GM18498 (cell line): ENCODE results near the gene RUBCN.
"Not testable (repeated sequence)": the region's sequence is repeated elsewhere in the genome, so short reads cannot be mapped to it uniquely, and the experiment has no call there.

Source experiments
- ATAC-seq: cut with Tn5 transposase; IDR thresholded peaks from one replicate; pipeline ENCODE4 v1.9.1; 2021; ENCODE audit warnings: mild to moderate bottlenecking, moderate library complexity; ENCODE audit not compliant: unreplicated experiment

RUBCN gene

DNA sequence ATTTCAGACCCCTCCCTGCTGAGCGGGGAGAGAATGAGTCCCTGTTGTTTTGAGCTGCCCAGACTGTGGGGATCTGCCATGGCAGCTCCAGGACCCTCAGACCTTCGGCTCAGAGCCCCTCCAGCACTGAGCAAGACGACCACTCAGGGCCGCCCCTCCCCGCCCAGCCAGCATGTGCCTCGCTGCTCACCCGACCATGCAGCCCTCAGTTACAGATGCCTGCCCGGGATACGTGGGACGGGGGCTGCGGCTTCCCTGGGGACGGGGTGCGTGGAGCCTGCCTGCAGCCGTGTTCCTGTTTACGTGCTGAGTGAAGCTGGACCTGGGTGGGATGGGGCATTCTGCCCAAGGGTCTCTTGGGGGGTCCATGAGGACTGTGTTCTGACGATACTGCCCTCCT is 77.0 kb downstream of the RUBCN start:
- not testable (repeated sequence) for ATAC-seq

DNA sequence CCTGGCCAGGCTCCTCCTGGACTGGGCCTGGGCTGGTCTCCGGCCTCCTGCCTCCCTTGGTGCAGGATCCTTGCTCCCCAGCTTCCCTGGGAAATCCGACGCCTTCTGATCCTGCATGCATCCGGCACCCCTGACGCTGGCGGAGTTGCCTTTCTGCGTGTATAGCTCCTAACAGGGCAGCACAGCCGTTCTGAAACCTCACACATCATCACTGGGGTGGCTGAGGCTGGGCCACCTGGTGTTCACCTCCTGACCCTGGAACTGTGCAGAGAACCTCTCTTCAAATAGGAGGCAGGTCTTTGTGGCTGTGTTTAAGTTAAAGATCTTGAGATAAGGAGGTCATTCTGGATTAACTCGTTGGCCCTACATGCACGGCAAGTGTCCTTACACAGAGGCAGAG is 77.6 kb downstream of the RUBCN start:
- ATAC-seq, result peak; percentile 61

DNA sequence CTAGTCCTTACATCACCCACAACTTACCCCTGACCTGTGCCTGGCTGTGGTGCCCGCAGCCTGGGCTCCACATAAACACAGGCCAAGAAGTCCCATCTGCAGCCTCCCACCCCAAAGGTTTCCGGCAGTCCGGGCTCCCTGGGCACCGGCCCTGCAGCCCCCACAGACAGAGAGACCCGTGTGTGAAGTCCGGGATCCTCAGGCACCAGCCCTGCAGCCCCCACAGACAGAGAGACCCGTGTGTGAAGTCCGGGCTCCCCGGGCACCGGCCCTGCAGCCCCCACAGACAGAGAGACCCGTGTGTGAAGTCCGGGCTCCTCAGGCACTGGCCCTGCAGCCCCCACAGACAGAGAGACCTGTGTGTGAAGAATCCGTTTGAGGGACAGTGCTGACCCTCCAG is 78.0 kb downstream of the RUBCN start:
- ATAC-seq, result not testable (repeated sequence)

DNA sequence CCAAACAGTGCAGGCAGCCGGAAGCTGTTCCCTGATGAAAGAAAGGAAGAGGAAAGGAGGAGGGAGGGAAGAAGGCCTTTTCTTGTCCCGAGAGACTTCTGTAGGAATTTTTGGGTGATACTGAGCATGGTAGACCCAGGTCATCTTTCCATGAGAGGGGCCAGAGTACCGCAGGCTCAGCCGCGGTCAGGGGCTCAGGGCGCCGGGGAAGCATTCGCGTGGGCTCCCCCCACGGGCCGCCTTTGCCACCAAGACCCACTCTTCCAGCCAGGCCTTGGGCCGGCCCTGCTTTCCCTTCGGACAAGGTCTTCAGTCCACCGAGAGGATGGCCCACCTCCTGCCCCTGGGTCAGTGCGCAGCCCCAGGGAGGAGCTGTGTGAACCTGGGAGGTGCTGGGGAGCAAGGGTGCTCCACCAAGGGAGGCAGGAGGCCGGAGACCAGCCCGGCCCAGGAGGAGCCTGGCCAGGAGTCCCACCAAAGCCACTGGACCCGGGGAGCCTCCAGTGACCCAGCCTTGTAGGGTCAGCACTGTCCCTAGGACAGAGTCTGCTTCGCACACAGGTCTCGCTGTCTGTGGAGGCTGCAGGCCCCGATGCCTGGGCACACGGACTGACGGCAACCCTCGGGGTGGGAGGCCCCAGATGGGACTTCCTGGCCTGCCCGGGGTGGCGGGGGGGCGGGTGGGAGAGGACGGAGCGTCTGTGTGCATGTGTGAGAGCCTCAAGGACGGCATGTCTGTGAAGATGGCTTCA is 79.0 kb downstream of the RUBCN start:
- not testable (repeated sequence) for ATAC-seq

DNA sequence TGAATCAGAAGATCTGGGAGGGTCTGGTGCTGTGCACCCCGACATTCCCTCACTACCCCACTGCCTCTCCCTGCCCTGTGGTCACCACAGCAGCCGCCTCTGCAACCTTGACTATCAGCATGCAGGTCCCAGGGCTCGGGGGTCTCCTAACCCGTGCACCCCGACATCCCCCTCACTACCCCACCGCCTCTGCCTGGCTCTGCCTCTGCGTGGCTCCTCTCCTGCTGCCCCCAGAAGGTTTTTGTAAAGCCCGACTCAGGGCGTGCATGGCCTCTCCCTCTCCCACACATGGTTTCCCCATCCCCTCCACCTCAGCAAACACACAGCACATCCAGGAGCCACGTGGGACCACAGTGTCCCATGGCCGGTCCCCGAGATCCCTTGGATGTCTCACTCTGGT is 79.7 kb downstream of the RUBCN start:
- not testable (repeated sequence) for ATAC-seq

DNA sequence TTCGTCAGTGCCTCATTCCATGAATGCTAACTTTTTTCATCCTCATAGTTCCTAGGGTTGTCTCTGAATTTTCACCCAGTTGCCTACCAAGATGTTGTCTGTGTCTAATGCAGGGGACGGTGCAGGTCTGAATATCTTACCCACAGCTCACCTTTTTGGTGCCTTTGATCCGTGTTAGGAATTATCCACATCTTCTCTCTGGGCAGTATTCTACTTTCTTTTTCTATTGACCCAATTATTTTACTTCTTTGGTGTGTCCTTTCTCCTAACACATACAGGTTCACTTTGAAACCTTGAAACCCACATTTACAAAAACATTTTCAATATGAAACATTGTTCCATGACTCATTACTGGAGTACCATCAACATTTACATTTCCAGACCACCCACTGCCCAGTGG is 80.6 kb downstream of the RUBCN start:
- not testable (repeated sequence) for ATAC-seq

DNA sequence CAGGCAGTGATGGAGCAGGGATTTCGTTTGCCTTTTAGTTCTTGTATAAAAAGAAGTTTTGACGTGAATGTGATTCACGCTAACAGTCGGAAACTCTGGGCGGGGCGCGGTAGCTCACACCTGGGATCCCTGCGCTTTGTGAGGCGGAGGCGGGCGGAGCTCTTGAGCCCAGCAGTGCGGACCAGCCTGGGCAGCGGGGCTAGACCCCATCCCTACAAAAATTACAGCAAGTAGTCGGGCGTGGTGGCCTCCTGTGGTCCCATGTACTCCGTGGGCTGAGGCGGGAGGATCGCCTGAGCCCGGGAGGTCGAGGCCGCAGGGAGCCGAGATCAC is 81.7 kb downstream of the RUBCN start:
- peak; percentile 33 for ATAC-seq

DNA sequence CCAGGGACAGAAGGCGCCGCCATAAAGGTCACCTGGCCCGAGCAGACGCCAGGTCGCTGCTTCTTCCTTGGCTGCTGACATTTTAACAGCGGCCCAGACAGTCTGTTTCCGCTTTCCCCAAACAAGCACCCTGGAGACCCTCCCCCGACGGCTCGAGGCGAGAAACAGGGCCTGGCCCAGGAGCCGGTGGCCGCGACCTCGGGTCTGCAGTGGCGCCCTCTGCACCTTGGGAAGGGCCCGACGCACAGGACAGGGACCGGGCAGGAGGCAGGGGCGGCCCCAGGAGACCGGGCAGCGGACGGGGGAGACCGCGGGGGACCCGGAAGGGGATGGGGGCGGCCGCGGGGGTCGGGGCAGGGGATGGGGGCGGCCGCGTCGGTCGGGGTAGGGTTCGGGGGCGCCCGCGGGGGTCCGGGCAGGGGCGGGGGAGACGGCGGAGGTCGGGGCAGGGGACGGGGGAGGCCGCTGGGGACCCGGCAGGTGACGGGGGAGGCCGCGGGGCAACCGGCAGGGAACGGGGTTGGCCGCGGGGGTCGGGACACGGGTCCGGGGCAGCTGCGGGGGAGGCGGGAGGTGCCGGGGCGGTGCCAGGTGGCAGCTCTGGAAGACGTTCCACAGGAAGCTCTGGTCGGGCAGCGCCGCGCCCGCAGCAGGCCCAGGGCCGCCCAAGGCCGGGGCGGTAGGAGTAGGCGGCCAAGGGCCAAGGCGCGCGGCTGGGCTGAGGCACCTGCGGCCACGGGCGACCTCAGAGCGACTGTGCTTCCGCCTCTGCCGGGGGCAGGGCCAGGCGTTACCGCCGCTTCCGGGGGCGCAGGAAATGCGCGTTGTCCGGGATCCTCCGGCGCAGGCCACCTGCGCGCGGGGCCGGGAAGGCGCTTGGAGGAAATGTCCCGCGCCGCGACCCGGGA is 82.4 kb downstream of the RUBCN start:
- peak; percentile 91 for ATAC-seq

DNA sequence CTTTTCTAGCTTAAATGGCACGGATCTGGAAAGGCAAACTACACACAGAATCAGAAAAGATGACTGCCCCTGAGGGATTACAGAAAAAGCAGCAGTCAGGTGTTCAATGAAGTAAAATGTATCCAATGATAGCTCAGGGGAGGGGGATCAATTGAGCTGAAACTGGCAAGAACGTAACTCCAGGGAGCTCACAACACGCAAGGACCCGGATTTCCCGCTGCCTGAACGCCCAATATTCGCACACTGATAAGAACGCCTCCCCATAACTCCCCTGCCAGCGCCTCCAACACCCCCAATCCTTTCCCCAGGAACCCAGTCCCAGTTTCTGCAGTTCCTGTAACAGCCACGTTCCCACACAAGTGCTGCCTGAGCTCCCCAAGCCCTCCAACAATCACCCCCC is 83.8 kb downstream of the RUBCN start:
- not testable (repeated sequence) for ATAC-seq

DNA sequence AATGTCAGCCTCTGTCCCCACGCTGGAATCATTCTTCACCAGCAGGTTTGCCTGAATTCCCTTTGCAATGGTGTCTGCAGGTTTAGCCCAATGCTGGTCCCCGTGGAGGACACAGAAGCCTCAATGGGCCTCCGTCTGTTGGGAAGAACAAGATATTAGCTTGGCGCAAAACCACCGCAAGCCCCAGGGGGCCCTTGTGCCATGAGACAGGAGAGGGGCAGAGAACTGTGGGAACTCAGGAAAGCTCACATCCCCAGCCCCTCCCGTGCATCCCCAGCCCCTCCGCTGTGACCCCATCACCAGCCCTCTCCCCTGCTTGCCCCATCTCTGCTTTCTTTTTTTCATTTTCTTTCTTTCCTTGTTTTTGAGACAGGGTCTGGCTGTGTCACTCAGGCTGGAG is 89.1 kb downstream of the RUBCN start:
- ATAC-seq, result not testable (repeated sequence)

DNA sequence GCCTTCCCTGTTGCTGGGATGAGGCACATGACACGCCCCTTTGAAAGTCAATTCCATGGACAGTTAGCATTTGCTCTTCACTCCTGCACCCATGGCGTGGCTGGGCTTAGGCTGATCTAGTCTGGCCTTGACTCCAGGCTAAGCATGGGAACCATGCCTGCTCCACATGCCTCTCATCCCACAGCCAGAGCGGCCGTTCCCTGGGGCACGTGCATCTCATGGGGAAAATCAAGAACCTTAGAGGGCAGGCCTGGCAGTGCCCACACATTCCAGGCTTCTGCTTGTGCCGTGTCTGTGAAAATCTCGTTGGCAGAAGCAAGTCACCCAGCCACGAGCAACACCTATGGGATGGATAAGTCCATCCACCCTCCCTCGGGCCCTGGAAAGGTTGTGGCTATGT is 89.5 kb downstream of the RUBCN start:
- not testable (repeated sequence) for ATAC-seq

DNA sequence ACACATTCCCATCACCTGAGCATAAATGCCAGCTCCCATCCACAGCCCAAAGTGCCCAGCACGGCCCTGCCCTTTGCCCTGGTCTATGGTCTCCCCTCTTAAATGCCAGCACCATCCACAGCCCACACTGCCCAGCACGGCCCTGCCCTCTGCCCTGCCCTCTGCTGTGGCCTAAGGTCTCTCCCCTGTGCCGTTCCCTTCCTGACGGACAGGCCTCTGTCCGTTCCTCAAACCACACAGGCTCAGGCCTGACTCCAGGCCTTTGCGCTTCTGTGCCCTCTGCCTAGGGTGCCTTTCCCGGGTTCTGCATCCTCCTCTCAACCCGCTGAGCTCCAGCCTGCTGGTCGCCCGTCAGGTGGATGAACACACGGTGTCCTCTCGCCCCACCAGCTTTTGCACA is 90.4 kb downstream of the RUBCN start:
- not testable (repeated sequence) for ATAC-seq

DNA sequence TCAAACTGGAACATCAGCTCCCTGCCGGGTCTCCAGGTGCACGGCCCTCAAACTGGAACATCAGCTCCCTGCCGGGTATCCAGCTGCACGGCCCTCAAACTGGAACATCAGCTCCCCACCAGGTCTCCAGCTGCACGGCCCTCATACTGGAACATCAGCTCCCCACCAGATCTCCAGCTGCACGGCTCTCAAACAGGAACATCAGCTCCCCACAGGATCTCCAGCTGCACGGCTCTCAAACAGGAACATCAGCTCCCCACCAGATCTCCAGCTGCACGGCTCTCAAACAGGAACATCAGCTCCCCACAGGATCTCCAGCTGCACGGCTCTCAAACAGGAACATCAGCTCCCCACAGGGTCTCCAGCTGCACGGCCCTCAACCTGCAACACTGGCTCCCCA is 99.1 kb downstream of the RUBCN start:
- ATAC-seq, result not testable (repeated sequence)

DNA sequence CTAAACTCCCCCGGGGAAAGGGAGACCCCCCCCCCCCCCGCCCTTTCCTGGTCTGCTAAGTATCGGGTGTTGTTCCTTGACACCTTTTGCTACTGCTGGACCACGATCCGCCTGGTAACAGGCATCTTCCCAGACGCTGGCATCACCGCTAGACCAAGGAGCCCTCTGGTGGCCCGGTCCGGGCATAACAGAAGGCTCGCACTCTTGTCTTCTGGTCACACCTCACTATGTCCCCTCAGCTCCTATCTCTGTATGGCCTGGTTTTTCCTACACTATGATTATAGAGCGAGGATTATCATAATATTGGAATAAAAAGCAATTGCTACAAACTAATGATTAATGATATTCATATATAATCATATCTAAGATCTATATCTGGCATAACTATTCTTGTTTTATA is 104.7 kb downstream of the RUBCN start:
- ATAC-seq, result not testable (repeated sequence)

DNA sequence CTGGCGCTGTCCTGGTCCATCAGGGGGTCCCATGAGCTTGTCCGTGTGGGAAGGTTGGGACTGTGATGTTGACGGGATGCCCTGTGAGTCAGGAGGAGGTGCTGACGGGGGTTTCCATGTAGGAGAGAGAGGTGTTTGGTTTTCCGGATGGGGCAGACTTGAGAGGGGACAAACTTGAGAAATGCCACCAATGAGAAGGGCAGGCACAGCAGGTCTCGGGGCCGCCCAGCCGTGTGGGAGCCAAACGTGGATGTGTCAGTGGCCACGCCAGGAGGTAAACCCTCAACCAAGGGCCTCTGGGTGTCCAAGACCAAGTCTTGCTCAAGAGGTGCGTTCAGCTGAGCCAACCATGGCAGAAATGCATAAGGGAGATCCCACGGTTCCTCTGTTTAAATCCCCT is 105.9 kb downstream of the RUBCN start:
- ATAC-seq, result not testable (repeated sequence)

DNA sequence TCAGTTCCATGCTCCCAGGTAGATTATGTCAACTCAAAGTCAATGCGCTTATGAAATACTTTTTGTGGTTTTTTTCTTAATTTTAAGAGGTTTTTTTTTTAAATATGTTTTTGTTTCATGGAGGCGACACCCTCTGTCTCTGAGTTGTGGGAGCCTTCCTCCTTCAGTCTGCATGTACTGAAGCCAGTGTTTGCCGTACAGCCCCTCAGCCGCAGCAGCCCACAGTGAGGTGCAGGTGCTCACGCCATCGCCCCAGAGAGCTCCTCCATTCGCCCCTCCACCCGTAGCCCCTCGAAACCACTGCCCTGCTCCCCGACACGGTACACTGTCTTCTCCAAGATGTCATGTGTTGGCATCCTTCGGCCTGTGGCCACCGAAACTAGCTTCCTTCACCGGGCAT is 107.4 kb downstream of the RUBCN start:
- ATAC-seq, result not testable (repeated sequence)

DNA sequence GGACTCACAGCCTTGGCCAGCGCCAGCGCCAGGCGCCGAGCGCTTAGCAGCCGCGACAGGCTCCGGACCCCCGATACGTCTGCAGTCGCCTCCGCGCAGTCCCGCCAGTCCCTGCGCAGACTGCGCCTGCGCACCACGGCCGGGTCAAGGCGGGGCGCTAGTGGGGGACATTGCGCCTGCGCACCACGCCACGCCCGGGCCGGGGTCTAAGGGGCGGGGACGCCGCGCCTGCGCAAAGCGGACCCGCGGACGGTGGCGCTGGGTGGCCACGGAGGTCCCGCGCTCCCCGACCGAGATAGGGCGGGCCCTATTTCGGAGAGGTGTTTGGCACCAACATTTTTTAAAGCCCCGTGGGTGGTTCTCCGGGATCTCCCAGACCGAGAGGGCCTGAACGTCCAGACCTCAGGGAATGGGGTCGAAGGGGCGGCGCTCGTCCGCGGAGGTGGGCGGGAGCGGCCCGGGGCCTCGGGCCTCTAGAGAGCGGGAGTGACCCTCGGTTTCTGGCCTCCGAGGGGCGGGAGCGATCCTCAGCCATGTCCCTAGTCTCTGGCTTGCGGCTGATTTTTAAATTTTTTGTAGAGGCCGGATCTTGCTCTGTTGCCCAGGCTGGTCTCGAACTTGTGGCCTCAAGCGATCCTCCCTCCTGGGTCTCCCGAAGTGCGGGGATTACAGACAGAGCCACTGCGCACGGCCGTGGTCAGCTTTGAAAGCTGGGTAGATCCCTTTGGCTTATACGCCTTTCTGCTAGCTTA is 108.8 kb downstream of the RUBCN start:
- peak; percentile 85 for ATAC-seq

DNA sequence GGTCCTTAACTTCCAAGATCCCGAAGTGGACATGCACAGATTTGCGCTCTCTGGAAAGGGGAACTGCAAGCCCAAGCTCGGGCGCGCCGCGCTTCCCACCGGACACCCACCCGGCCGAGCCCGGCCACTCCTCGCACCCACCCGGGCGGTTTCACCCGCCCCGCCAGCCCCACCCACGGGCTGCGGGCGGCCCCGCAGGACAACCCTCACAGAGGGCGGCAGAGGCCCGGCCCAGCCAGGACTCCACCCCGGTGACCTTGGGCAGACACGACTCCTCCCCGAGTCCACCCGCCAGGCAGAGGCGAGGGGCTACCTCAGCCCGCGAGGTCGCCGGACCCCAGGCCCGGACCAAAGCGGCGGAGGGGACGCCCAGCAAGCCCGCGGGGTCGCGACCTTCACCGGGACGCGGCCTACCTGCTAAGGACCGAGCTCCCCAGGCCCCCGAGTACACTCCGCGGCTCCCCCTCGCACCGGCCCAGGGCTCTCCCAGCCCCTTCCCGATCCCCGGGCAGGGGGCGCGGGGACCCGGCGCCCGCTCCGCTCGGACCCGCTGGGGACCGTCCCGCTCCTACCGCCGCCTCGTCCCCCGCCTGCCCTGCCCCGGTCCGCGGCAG is 109.4 kb downstream of the RUBCN start:
- ATAC-seq, result peak; percentile 49

DNA sequence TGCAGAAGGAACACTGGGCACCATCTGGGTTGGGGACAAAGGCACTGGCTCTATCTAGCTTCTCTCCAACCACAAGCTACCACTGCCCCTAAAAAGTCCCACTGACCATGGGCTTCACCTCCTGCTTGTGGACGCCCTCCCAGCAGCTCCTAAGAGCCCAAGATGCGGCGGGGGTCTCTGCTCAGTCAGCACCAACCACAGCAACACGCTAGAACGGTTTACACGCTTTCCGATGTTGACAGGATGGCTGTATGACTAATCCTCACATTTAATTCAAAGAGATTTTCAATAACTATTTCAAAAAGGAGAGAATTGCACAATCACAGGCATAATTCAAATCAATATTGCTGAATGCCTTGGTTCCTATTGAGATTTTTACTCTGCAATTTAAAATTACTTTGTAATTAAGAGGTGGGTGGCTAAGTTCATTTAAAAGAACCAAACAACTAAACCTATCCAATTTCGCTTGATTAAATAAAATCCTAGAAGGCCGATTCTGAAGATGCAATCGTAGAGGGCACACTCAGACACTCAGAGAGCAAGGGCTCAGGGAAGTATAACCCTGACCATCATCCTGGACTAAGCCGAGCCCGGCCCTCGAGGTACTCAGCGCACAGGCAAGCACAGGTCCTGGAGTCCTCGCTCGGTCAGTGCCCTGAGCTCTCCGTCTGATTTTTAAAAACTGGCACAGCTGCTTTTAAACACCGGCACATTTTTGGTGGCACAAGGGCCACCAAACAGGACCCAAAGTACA is 110.1 kb downstream of the RUBCN start:
- ATAC-seq, result not testable (repeated sequence)

DNA sequence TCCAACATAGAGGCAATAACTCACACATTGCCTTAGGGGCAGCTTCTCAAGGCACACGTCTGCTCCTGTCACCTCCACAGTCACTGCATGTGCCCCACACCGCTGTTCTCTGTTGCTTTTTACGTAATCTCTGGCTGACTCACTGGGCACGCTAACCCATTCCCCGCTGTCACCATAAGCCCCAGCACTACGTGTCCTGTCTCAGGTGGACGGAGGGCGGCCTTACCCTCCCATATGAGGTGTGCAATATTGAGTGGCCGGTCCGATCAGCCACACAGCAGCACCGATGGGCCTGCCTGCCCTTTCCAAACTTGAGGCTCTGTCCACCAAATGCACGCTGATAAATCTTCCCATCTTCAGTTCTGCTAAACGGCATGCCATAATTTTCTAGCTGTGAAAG is 115.2 kb downstream of the RUBCN start:
- not testable (repeated sequence) for ATAC-seq
